Caki2 (cell line): Measurements from ENCODE around the gene CCDC194. TPM values are rescaled to one million over a fixed set of nuclear protein-coding genes. Genes with fewer than 3 reads are reported as not detected.
A peak's percentile ranks its signal among the peaks of the same experiment; 100 is the strongest.

Source experiments
- DNase-seq: peaks from one replicate; pipeline ENCODE4 v3.0.0-alpha.2; 2015; ENCODE audit warnings: low read depth
- in situ Hi-C: cut with HindIII; loops from 2 replicates; pipeline ENCODE4 v1.10.0; 2016; ENCODE audit warnings: low sequenced_read_pairs, low pct_unique_long_range_greater_than_20kb, mixed read lengths
- total RNA-seq: library from RNA; depleted of rRNA; stranded (reverse); fragments of >200 nt; shearing (Covaris generic); gene quantifications from 2 replicates; pipeline ENCODE4 v1.2.3, GENCODE V29; 2014; ENCODE audit warnings: low replicate concordance; rRNA removed

The CCDC194 gene
- total RNA-seq = not detected in 2 replicates

DNA sequence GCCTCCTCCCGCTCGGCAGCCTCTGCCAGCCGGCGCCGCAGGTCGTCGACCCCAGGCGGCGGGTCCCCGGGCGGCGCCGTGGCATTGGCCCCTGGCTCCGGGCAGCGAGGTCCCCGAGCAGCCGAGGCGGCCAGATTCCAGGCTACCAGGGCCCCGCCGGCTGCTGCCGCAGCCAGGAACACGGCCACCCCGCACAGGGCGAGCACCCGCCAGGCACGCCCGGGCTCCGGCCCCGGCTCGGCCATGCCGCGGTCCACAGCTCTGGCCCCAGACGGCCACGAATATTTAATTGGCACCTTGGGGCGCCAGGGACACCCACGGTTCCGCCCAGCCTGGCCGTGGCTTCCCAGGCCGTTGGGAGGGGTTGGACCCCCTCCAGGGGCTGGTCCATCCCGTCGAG, at the start of gene CCDC194:
TSS of gene CCDC194 (minus strand) at position 283 of the 400 bp plus-strand sequence. CDS start at position 245, 38 bp downstream.
- DNase-seq = no peak
- in situ Hi-C loops = no loop called here

- in situ Hi-C loops = no loop called here
- DNase-seq = peak; percentile 40
Measured at GRCh38 chr19:17441241-17442021, 47.4 kb upstream of the CCDC194 start.

DNA sequence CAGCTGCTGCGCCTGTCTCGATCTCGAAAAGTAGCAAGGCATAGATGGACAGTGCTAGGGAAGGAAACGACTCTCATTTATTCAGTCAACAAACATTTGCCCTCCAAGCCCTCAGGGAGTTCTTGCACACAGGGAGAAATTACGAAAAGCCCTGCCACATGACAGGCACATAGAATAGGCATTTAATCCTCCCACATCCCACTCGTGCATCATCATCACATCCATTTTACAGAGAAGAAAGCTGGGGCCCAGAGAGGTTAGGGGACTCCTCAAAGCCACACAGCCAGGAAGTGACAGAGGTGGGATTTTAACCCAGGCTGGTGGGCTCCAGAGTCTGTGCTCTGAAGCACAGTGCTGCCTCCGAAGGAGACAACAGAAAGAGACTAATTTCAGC, 42.9 kb upstream of the CCDC194 start:
- in situ Hi-C loops = no loop called here
- DNase-seq = no peak

GRCh38 chr19:17436094-17436873, 42.3 kb upstream of the CCDC194 start:
- no peak for DNase-seq
- in situ Hi-C loops = no loop called here

GRCh38 chr19:17435218-17435617, 41.2 kb upstream of the CCDC194 start:
- no peak for DNase-seq
- in situ Hi-C loops = no loop called here

GRCh38 chr19:17431417-17431816, 37.4 kb upstream of the CCDC194 start:
- in situ Hi-C loops = no loop called here
- no peak for DNase-seq

DNA sequence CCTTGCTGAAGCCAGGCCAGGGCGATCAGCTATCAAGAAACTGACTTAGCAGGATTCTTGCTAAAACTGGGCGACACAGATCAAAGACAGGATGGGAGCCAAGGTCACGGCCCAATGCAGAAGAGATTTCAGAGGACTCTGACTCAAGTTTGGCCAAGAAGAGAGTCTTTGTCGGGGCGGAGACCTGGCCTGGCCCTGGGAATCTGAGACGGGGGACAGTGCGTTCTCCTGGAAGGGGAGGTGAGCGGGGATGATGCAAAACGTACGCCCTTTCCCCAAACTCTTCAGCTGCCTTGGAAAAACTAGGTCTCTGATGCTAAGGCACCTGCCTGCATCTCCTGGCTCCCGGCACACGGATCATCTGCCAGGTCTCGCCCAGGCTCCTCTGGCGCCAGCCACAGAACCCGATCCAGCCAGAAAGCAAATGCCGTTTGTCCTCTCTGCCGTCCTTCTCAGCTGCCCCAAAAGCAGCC, 35.7 kb upstream of the CCDC194 start:
- DNase-seq = no peak
- in situ Hi-C loops = no loop called here

GRCh38 chr19:17424743-17425365, 30.9 kb upstream of the CCDC194 start:
- DNase-seq = peak; percentile 62
- in situ Hi-C loops = no loop called here

- DNase-seq = no peak
- in situ Hi-C loops = no loop called here
Measured at GRCh38 chr19:17423429-17424208, 29.6 kb upstream of the CCDC194 start.

- DNase-seq = no peak
- in situ Hi-C loops = no loop called here
Measured at GRCh38 chr19:17421942-17422341, 27.9 kb upstream of the CCDC194 start.

DNA sequence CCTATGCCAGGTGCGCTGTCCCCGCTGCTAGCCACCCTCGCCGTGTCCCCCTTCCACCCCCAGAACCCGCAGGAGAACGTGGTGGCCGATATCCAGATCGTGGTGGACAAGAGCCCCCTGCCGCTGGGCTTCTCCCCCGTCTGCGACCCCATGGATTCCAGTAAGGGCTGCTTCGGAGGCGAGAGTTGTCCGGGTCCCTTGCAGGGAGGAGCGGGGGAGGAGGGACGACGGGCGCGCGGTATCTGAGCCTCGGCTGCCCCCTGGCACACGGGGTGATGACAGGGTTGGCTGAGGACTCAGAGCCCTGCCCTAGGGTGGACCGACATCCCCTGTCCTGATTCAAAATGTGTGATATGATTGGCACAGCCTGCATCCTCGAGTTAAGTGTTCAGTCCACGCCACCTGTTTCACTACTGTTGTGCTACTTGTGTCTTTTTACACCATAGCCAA, 26.5 kb upstream of the CCDC194 start:
- in situ Hi-C loops = no loop called here
- DNase-seq = peak; percentile 56

DNA sequence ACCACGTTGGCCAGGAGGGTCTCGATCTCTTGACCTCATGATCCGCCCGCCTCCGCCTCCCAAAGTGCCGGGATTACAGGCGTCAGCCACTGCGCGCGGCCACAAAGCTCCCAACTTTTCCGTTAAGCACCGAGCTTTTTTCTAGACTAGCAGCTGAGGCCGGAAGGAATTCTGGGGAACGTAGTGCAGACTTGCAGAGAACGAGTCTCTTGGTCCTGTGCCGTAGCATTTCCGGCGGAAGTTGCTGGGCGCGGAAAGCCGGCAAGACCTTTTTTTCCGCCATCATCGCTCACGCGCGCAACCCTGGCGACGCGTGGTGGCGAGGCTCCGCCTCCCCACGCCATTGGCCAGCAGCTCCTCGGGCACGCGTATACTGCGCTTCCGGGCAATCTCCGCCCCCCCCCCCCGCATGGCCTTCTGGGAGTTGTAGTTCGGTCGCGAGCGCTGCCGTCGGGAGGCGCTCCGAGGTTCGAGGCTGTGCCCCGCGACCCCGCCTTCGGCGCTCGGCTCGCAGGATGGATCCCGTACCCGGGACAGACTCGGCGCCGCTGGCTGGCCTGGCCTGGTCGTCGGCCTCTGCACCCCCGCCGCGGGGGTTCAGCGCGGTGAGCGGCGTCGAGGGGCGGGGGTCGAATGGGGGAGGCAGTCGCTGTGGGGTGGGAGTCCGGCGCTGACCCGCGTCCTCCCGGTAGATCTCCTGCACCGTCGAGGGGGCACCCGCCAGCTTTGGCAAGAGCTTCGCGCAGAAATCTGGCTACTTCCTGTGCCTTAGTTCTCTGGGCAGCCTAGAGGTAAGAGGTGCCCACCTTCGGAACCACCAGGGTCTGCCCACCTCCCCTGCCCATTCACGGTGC, 25.9 kb upstream of the CCDC194 start, which contains the start of gene MVB12A:
TSS of gene MVB12A (plus strand) at position 427 of the 854 bp plus-strand sequence. CDS start at position 516, 89 bp downstream.
- in situ Hi-C loops = no loop called here
- peak; percentile 99 for DNase-seq

DNA sequence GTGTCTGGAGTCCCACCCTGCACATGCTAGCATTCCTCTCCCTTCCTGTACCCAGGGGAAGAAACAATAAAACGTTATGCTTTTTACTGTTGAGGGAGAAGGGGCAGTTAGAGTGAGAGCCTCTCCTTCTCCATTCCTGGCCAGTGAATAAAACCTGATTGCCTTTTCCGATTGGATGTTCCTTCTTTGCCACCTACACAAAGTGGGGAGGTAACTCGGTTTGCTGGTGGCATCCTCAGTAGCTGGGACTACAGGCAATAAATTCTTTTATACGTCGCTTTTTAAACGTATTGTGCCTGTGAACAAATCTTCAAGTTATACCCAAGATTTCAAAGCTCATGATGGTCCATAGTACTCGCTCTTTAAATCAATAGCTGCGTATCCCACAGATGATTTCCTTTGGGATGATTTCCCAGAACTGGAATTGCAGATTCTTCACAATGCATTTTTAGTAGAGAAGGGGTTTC, 25.2 kb upstream of the CCDC194 start:
- no peak for DNase-seq
- in situ Hi-C loops = no loop called here

- in situ Hi-C loops = no loop called here
- no peak for DNase-seq
Measured at GRCh38 chr19:17418710-17419109, 24.7 kb upstream of the CCDC194 start.

GRCh38 chr19:17415121-17415520, 21.1 kb upstream of the CCDC194 start:
- in situ Hi-C loops = no loop called here
- DNase-seq = no peak

DNA sequence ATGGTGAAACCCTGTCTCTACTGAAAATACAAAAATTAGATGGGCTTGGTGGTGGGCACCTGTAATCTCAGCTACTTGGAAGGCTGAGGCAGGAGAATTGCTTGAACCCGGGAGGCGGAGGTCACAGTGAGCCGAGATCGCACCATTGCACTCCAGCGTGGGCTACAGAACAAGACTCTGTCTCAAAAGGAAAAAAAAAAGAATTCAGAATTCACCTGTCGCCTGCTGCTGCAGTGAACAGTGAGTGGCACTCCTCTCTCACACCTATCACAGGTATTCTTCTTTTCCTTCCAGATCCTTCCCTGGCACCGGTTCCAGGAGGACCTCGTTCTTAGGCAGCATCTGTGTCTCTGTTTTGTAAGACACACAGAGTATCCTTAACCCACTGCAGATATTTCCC, 20.1 kb upstream of the CCDC194 start:
- DNase-seq = no peak
- in situ Hi-C loops = no loop called here

GRCh38 chr19:17411801-17412200, 17.8 kb upstream of the CCDC194 start:
- DNase-seq = no peak
- in situ Hi-C loops = no loop called here
